HG02798 (cell line): Measurements from ENCODE around the gene SPR.

Experiments used
- ATAC-seq: cut with Tn5 transposase; IDR thresholded peaks from one replicate; pipeline ENCODE4 v1.9.1; 2021; ENCODE audit warnings: mild to moderate bottlenecking; ENCODE audit not compliant: unreplicated experiment, poor library complexity

The SPR gene

GRCh38 chr2:72887032-72887739 lies at the start of gene SPR:
Gene SPR, plus strand, starts transcription at chr2:72887408. Its CDS starts 25 bp downstream, at chr2:72887433.
- ATAC-seq, result peak; percentile 93

GRCh38 chr2:72840066-72840465 lies 47.1 kb upstream of the SPR start:
- ATAC-seq, result no peak

GRCh38 chr2:72841462-72842125 lies 45.6 kb upstream of the SPR start:
- ATAC-seq, result no peak

- no peak for ATAC-seq
Measured at GRCh38 chr2:72843301-72843700, 43.9 kb upstream of the SPR start.

GRCh38 chr2:72846171-72847095 lies 40.8 kb upstream of the SPR start:
- peak; percentile 85 for ATAC-seq

GRCh38 chr2:72847534-72848315 lies 39.5 kb upstream of the SPR start:
- ATAC-seq, result no peak

GRCh38 chr2:72848436-72849137 lies 38.6 kb upstream of the SPR start:
- no peak for ATAC-seq

- ATAC-seq, result no peak
Measured at GRCh38 chr2:72849138-72849462, 38.1 kb upstream of the SPR start.

- ATAC-seq, result no peak
Measured at GRCh38 chr2:72851333-72851732, 35.9 kb upstream of the SPR start.

GRCh38 chr2:72859831-72860262 lies 27.4 kb upstream of the SPR start:
- peak; percentile 68 for ATAC-seq

- ATAC-seq, result peak; percentile 94
Measured at GRCh38 chr2:72862239-72862988, 24.8 kb upstream of the SPR start.

GRCh38 chr2:72863046-72863445 lies 24.2 kb upstream of the SPR start:
- no peak for ATAC-seq

GRCh38 chr2:72864500-72864899 lies 22.7 kb upstream of the SPR start:
- ATAC-seq, result no peak

- no peak for ATAC-seq
Measured at GRCh38 chr2:72871060-72871459, 16.1 kb upstream of the SPR start.

GRCh38 chr2:72871880-72872279 lies 15.3 kb upstream of the SPR start:
- ATAC-seq, result no peak

- no peak for ATAC-seq
Measured at GRCh38 chr2:72883356-72883962, 3.7 kb upstream of the SPR start.

GRCh38 chr2:72886505-72887031 lies 640 bp upstream of the SPR start:
- ATAC-seq, result no peak

GRCh38 chr2:72887740-72888437 lies 681 bp downstream of the SPR start:
- peak; percentile 39 for ATAC-seq
